Measurements from ENCODE around the gene CST9. TPM values are rescaled to one million over a fixed set of nuclear protein-coding genes. Genes with fewer than 3 reads are reported as not detected.

Gene CST9
- total and polyA plus RNA-seq, 2 of the 8 experiments (the other 6 are each of a cell fraction or from before 2014, with no cell fraction given), result 0.05 to 0.19 TPM

DNA sequence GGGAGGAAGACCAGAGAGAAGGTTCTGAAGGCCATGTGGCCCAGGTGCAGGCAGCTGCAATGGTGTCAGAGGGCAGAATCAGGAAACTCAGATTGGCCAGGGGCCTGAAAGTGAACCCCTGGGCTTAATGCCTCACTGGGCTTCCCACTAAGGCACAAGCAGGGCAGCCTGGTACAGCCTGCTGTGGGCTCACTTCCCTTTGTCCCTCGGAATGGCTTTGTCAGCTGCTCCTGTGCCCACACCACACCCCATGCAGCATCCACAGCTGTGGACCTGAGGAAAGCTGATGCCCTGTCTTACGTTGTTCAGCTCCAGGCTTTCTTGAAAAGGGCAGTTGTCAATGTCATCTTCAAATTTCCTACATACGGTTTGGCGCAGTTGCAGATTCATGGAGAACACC lies 2.4 kb downstream of the CST9 start:
- peak overlapping the region; percentile 17; the same call in 1 of the 2 replicates for H2AK5ac ChIP-seq (ENCODE audit: low read depth, low read length)
- no peaks in the 10 kb centered on the region for H4K20me1 ChIP-seq (replicated peaks in 1 of 2; ENCODE audit: control insufficient read depth in 1 of 2, insufficient read depth in 2 of 2, low read length in 2 of 2)
- no peak overlapping the region for H3K56ac ChIP-seq (replicated peaks; ENCODE audit: insufficient read length, low read depth, low read length)
- H3K14ac ChIP-seq (ENCODE audit: insufficient read length), result no peak overlapping the region
- H3K4me1 ChIP-seq (replicated peaks in 1 of 4; ENCODE audit: control insufficient read depth in 3 of 4, insufficient read depth in 4 of 4, low read length in 3 of 4), result peaks cover 0 to 1% (median 0%) of the 10 kb centered on the region in 4 experiments; a peak in 1 of 7 replicates
- CTCF ChIA-PET (ENCODE audit: partially characterized antibody), result interaction anchor here (0.7 to 18.5 kb wide), 6 partner anchors 21 to 187 kb away, joined by 3 to 328 read pairs (median 4); partner anchors contain the start of genes CST11 and CSTL1
- peak overlapping the region; percentile 67 for H2BK15ac ChIP-seq (ENCODE audit: low read length)
- no peak overlapping the region for H4K8ac ChIP-seq (ENCODE audit: extremely low read depth, insufficient read depth, low read length)
- H2BK12ac ChIP-seq (ENCODE audit: low read depth, low read length), result no peak overlapping the region; the same call in 1 of the 2 replicates
- no peaks in the 10 kb centered on the region for H3K79me2 ChIP-seq (ENCODE audit: control insufficient read depth in 1 of 2, insufficient read depth in 2 of 2, low read length in 2 of 2)
- H3K27me3 ChIP-seq (replicated peaks in 1 of 4; ENCODE audit: control insufficient read depth in 3 of 4, extremely low read depth in 1 of 4, insufficient read depth in 3 of 4, low read length in 3 of 4), result no peaks in the 10 kb centered on the region; a peak in 1 of 7 replicates
- H3K79me1 ChIP-seq (ENCODE audit: low read depth, low read length), result no peaks in the 10 kb centered on the region
- TF ChIP-seq SAP30 (IDR thresholded peaks at IDR 0.05; ENCODE audit: insufficient read depth, insufficient replicate concordance, low read length) (no peak), SIN3A (conservative IDR thresholded peaks at IDR 0.05 in 1 of 2, IDR thresholded peaks at IDR 0.05 in 1 of 2; ENCODE audit: low read depth in 1 of 2, low read length in 2 of 2) (no peak), FOSL1 (IDR thresholded peaks at IDR 0.05; ENCODE audit: insufficient read depth, low read depth, low read length) (no peak), EGR1 (IDR thresholded peaks at IDR 0.05; ENCODE audit: borderline replicate concordance, low read depth, low read length) (no peak), HDAC2 (IDR thresholded peaks at IDR 0.05; ENCODE audit: borderline replicate concordance in 1 of 2, low read depth in 2 of 2, low read length in 2 of 2) (no peak)
- H3K4me2 ChIP-seq (ENCODE audit: insufficient read depth in 1 of 2, low read depth in 2 of 2, low read length in 2 of 2), result no peak overlapping the region
- no peak overlapping the region for H3K18ac ChIP-seq (ENCODE audit: extremely low read depth, low read length)
- no peak for FAIRE-seq
- H3K23me2 ChIP-seq (ENCODE audit: low read depth, low read length), result no peaks in the 10 kb centered on the region
- no peaks in the 10 kb centered on the region for H3K36me3 ChIP-seq (ENCODE audit: control insufficient read depth in 2 of 4, insufficient read depth in 4 of 4, low read length in 3 of 4)
- DNase-seq (ENCODE audit: low read depth in 1 of 2, low spot score in 2 of 2), result peak in 1 of 2 experiments; percentile 35
- H2BK5ac ChIP-seq (ENCODE audit: low read depth, low read length), result no peak overlapping the region
- no peaks in the 10 kb centered on the region for H3K9me3 ChIP-seq (ENCODE audit: insufficient read depth in 2 of 2, low read depth in 1 of 2, low read length in 1 of 2)
- H3K9ac ChIP-seq (replicated peaks in 1 of 4; ENCODE audit: extremely low read depth in 1 of 4, low read depth in 3 of 4, low read length in 3 of 4), result no peak overlapping the region
- WGBS, 2 experiments (ENCODE audit: extremely low coverage in 1 of 2, insufficient coverage in 1 of 2, insufficient read length in 1 of 2, insufficient replicate concordance in 2 of 2, low coverage in 1 of 2, low lambda C conversion rate in 2 of 2, missing lambda C conversion rate in 1 of 2), result 85% methylated on average over 4 of the region's 4 CpGs; no CpG with 5 or more reads in 1 of the 2 experiments
- no peak overlapping the region for H4K5ac ChIP-seq (ENCODE audit: insufficient read length, low read depth, low read length)
- no peak overlapping the region for H2AFZ ChIP-seq (ENCODE audit: low read length)
- peak overlapping the region; percentile 38; the same call in 1 of the 2 replicates for H2BK20ac ChIP-seq (ENCODE audit: low read length)
- no peak overlapping the region for H3K27ac ChIP-seq (ENCODE audit: low read depth, low read length)
- no peak overlapping the region for H3K23ac ChIP-seq (ENCODE audit: insufficient read length)
- POLR2A ChIA-PET (ENCODE audit: partially characterized antibody), result interaction anchor here (1.1 kb wide), 1 partner anchor 18 kb away, joined by 3 read pairs; no protein-coding TSS in a partner anchor
- no peak overlapping the region for H2BK120ac ChIP-seq (replicated peaks; ENCODE audit: low read depth, low read length)
- no peak overlapping the region for H3K4ac ChIP-seq (replicated peaks; ENCODE audit: insufficient read length, low read depth, low read length)
- H4K91ac ChIP-seq (replicated peaks; ENCODE audit: insufficient read length, low read length), result no peak overlapping the region
- no peak overlapping the region for H3K4me3 ChIP-seq (ENCODE audit: extremely low read depth in 1 of 4, insufficient read depth in 2 of 4, low read depth in 3 of 4, low read length in 4 of 4)
